IPS-NIHi7 (cell line): ENCODE data around the gene CD37.
"Not testable (repeated sequence)": the region's sequence is repeated elsewhere in the genome, so short reads cannot be mapped to it uniquely, and the experiment has no call there.

ENCODE experiments used
- DNase-seq: peaks from one replicate; pipeline ENCODE4 v3.0.0; 2012; ENCODE audit warnings: mixed read lengths; ENCODE audit errors: extremely low spot score

The CD37 gene

GRCh38 chr19:49335071-49335783, at the start of gene CD37:
Gene CD37 (plus strand): TSS chr19:49335406. CDS start chr19:49335541, 135 bp downstream.
- DNase-seq, result no peak

- no peak for DNase-seq
Observed at GRCh38 chr19:49287141-49287770, 48.0 kb upstream of the CD37 start.

- DNase-seq, result not testable (repeated sequence)
Observed at GRCh38 chr19:49288205-49288604, 47.0 kb upstream of the CD37 start.

- DNase-seq, result not testable (repeated sequence)
Observed at GRCh38 chr19:49289286-49289685, 45.9 kb upstream of the CD37 start.

GRCh38 chr19:49290517-49290916, 44.7 kb upstream of the CD37 start:
- no peak for DNase-seq

GRCh38 chr19:49294401-49294800, 40.8 kb upstream of the CD37 start:
- DNase-seq, result no peak

GRCh38 chr19:49295208-49295880, 39.9 kb upstream of the CD37 start:
- no peak for DNase-seq

GRCh38 chr19:49297403-49297802, 37.8 kb upstream of the CD37 start:
- DNase-seq, result no peak

- not testable (repeated sequence) for DNase-seq
Observed at GRCh38 chr19:49298653-49299052, 36.6 kb upstream of the CD37 start.

GRCh38 chr19:49301165-49301865, 33.9 kb upstream of the CD37 start:
- peak; percentile 96 for DNase-seq

- DNase-seq, result no peak
Observed at GRCh38 chr19:49301866-49302252, 33.3 kb upstream of the CD37 start.

- DNase-seq, result not testable (repeated sequence)
Observed at GRCh38 chr19:49306734-49307133, 28.5 kb upstream of the CD37 start.

- no peak for DNase-seq
Observed at GRCh38 chr19:49309087-49309486, 26.1 kb upstream of the CD37 start.

GRCh38 chr19:49315111-49315510, 20.1 kb upstream of the CD37 start:
- DNase-seq, result no peak

GRCh38 chr19:49316284-49316683, 18.9 kb upstream of the CD37 start:
- DNase-seq, result no peak

GRCh38 chr19:49318296-49318695, 16.9 kb upstream of the CD37 start:
- DNase-seq, result no peak

- no peak for DNase-seq
Observed at GRCh38 chr19:49324801-49325576, 10.2 kb upstream of the CD37 start, which contains the start of gene SLC6A16. Gene SLC6A16 (minus strand): TSS chr19:49325191. CDS start chr19:49311347, 13,844 bp downstream.

- DNase-seq, result not testable (repeated sequence)
Observed at GRCh38 chr19:49325756-49326155, 9.4 kb upstream of the CD37 start.

GRCh38 chr19:49326165-49326704, 9.0 kb upstream of the CD37 start:
- no peak for DNase-seq

GRCh38 chr19:49327878-49328544, 7.2 kb upstream of the CD37 start:
- DNase-seq, result peak; percentile 58
